HG03469 (cell line): ENCODE data around the gene PTK6.

Experiments used
- ATAC-seq: cut with Tn5 transposase; IDR thresholded peaks from one replicate; pipeline ENCODE4 v1.9.1; 2021; ENCODE audit warnings: mild to moderate bottlenecking, moderate library complexity, moderate number of reproducible peaks; ENCODE audit not compliant: unreplicated experiment

Gene PTK6

GRCh38 chr20:63532449-63532971 is 4.7 kb downstream of the PTK6 start:
- no peak for ATAC-seq

GRCh38 chr20:63531686-63532448 is 5.3 kb downstream of the PTK6 start:
- ATAC-seq: no peak

GRCh38 chr20:63530788-63531160 is 6.4 kb downstream of the PTK6 start:
- no peak for ATAC-seq

- ATAC-seq: no peak
These were observed 7.1 kb downstream of the PTK6 start for GRCh38 chr20:63529861-63530787.

- ATAC-seq: no peak
These were observed 7.9 kb downstream of the PTK6 start for GRCh38 chr20:63529180-63529860.

- ATAC-seq: no peak
These were observed 10.0 kb downstream of the PTK6 start for GRCh38 chr20:63527184-63527583.

GRCh38 chr20:63525971-63526370 is 11.2 kb downstream of the PTK6 start:
- no peak for ATAC-seq

- no peak for ATAC-seq
These were observed 12.0 kb downstream of the PTK6 start for GRCh38 chr20:63525185-63525584.

GRCh38 chr20:63522981-63523611 is 14.1 kb downstream of the PTK6 start:
- ATAC-seq: no peak

- no peak for ATAC-seq
These were observed 14.9 kb downstream of the PTK6 start for GRCh38 chr20:63522091-63522868.

- ATAC-seq: no peak
These were observed 15.6 kb downstream of the PTK6 start for GRCh38 chr20:63521602-63522001.

GRCh38 chr20:63520934-63521601 is 16.1 kb downstream of the PTK6 start:
- ATAC-seq: no peak

- peak; percentile 49 for ATAC-seq
These were observed 16.7 kb downstream of the PTK6 start, which contains the start of gene PPDPF for GRCh38 chr20:63520504-63520933. Gene PPDPF, plus strand, starts transcription at chr20:63520765. Its CDS starts 544 bp downstream, at chr20:63521309.

GRCh38 chr20:63519668-63520503 is 17.3 kb downstream of the PTK6 start:
- peak; percentile 23 for ATAC-seq

- ATAC-seq: no peak
These were observed 18.1 kb downstream of the PTK6 start for GRCh38 chr20:63518946-63519667.

GRCh38 chr20:63518351-63518861 is 18.8 kb downstream of the PTK6 start:
- no peak for ATAC-seq
